Mesenchymal stem cell (in vitro differentiated cells and primary cell): ENCODE results near the gene CDC42BPB.
A peak's percentile ranks its signal among the peaks of the same experiment; 100 is the strongest.

Experiments
- DNase-seq: peaks from one replicate; pipeline ENCODE4 v3.0.0-alpha.2; 2013
- H2AFZ ChIP-seq: one replicate; pipeline ENCODE4 v1.6.1; 2013; ENCODE audit warnings: low read depth, mild to moderate bottlenecking, control low read depth, inconsistent platforms, low read length, moderate library complexity
- H2AK5ac ChIP-seq: 2 replicates; pipeline ENCODE4 v1.6.1; 2013; ENCODE audit warnings: low read length, moderate library complexity, mild to moderate bottlenecking, inconsistent platforms; ENCODE audit not compliant: severe bottlenecking
- H2BK120ac ChIP-seq: one replicate; pipeline ENCODE4 v1.6.1; 2013; ENCODE audit warnings: low read depth, mild to moderate bottlenecking, inconsistent platforms, low read length, moderate library complexity
- H2BK12ac ChIP-seq, 2 experiments: one replicate each; pipeline ENCODE4 v1.6.1; 2013; ENCODE audit warnings: inconsistent platforms in 2 of 2, low read length in 2 of 2, mild to moderate bottlenecking in 2 of 2, moderate library complexity in 2 of 2, control low read depth in 1 of 2
- H2BK15ac ChIP-seq: one replicate; pipeline ENCODE4 v1.6.1; 2013; ENCODE audit warnings: mild to moderate bottlenecking, low read depth, inconsistent platforms; ENCODE audit not compliant: poor library complexity, severe bottlenecking
- H2BK5ac ChIP-seq: 2 replicates; pipeline ENCODE4 v1.6.1; 2013; ENCODE audit warnings: low read depth, mild to moderate bottlenecking, low read length, control low read depth, inconsistent platforms; ENCODE audit not compliant: poor library complexity, severe bottlenecking
- H3K14ac ChIP-seq, 2 experiments: one replicate each; pipeline ENCODE4 v1.6.1; 2013; ENCODE audit warnings: inconsistent platforms in 2 of 2, low read length in 2 of 2, control low read depth in 1 of 2, mild to moderate bottlenecking in 1 of 2, moderate library complexity in 1 of 2
- H3K18ac ChIP-seq, 2 experiments: one replicate each; pipeline ENCODE4 v1.6.1; 2013; ENCODE audit warnings: inconsistent platforms in 2 of 2, low read length in 2 of 2, control low read depth in 1 of 2, low read depth in 1 of 2, mild to moderate bottlenecking in 1 of 2
- H3K23ac ChIP-seq, 2 experiments: one replicate each; pipeline ENCODE4 v1.6.1; 2013; ENCODE audit warnings: inconsistent platforms in 2 of 2, low read length in 2 of 2, mild to moderate bottlenecking in 2 of 2, moderate library complexity in 2 of 2, control low read depth in 1 of 2
- H3K27ac ChIP-seq: 2 replicates; pipeline ENCODE4 v1.5.1; 2013; ENCODE audit warnings: mild to moderate bottlenecking, moderate library complexity, low read length, control low read depth, inconsistent platforms; ENCODE audit not compliant: poor library complexity, severe bottlenecking
- H3K27me3 ChIP-seq, 2 experiments: 2 replicates each; pipeline versions ENCODE4 v1.6.1 to v1.7.0; 2013; ENCODE audit warnings: low read length in 2 of 2, mild to moderate bottlenecking in 2 of 2, moderate library complexity in 2 of 2, control low read depth in 1 of 2, inconsistent platforms in 1 of 2; ENCODE audit not compliant: control insufficient read depth in 1 of 2, insufficient read depth in 1 of 2
- H3K36me3 ChIP-seq, 2 experiments: 2 replicates each; pipeline versions ENCODE4 v1.6.1 to v1.7.0; 2013; ENCODE audit warnings: low read length in 2 of 2, control low read depth in 1 of 2, inconsistent platforms in 1 of 2, low read depth in 1 of 2, mild to moderate bottlenecking in 1 of 2; ENCODE audit not compliant: insufficient read depth in 2 of 2, control insufficient read depth in 1 of 2
- H3K4ac ChIP-seq, 2 experiments: one replicate each; pipeline ENCODE4 v1.6.1; 2013; ENCODE audit warnings: inconsistent platforms in 2 of 2, low read length in 2 of 2, mild to moderate bottlenecking in 2 of 2, moderate library complexity in 2 of 2, control low read depth in 1 of 2, low read depth in 1 of 2
- H3K4me1 ChIP-seq: 2 replicates; pipeline ENCODE4 v1.6.1; 2013; ENCODE audit warnings: low read depth, low read length, control low read depth; ENCODE audit not compliant: control insufficient read depth, insufficient read depth
- H3K4me2 ChIP-seq: 2 replicates; pipeline ENCODE4 v1.6.1; 2013; ENCODE audit warnings: low read length, mild to moderate bottlenecking, inconsistent platforms; ENCODE audit not compliant: poor library complexity, severe bottlenecking
- H3K4me3 ChIP-seq, 2 experiments: 2 replicates each; pipeline versions ENCODE4 v1.5.1 to v1.7.0; 2013; ENCODE audit warnings: low read length in 2 of 2, mild to moderate bottlenecking in 2 of 2, control low read depth in 1 of 2, low read depth in 1 of 2; ENCODE audit not compliant: insufficient read depth in 1 of 2
- H3K79me1 ChIP-seq: replicated peaks from 2 replicates; pipeline ENCODE4 v1.6.1; 2013; ENCODE audit warnings: mild to moderate bottlenecking, control low read depth, low read length, inconsistent platforms; ENCODE audit not compliant: poor library complexity, severe bottlenecking
- H3K9ac ChIP-seq: 2 replicates; pipeline ENCODE4 v1.7.0; 2013; ENCODE audit warnings: mild to moderate bottlenecking, low read length, moderate library complexity
- H3K9me3 ChIP-seq: 2 replicates; pipeline ENCODE4 v1.7.0; 2013; ENCODE audit warnings: mild to moderate bottlenecking, low read length; ENCODE audit not compliant: control insufficient read depth
- H4K8ac ChIP-seq: one replicate; pipeline ENCODE4 v1.6.1; 2013; ENCODE audit warnings: inconsistent platforms, mild to moderate bottlenecking, low read length, moderate library complexity
- H4K91ac ChIP-seq: one replicate; pipeline ENCODE4 v1.6.1; 2013; ENCODE audit warnings: mild to moderate bottlenecking, low read length, inconsistent platforms
- WGBS: methylation state at CpG from one replicate; pipeline ENCODE4 v1.1.7; 2013; ENCODE audit warnings: mixed read lengths; 5-methylcytosine and 5-hydroxymethylcytosine counted together

Gene CDC42BPB

DNA sequence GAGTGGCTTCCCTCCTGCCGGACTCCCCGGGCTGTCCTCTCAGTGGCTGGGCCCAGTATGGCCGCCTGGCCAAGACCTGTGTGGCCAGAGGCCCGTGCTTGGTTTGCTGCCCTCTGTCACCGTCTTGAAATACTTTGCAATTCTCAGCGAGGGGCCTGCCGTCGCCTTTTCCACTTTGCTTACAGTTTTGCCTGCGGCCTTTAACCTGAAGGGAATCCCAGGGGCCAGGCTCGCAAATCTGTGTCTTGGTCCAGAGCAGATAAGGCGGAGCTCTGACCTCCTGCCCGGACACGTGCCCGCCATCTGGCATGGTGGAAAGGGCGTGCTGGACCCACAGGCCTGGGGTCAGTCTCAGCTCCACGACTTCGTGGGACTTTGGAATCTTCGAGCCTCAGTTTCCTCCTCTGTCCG is 145.8 kb downstream of the CDC42BPB start:
- no peak overlapping the region for H3K18ac ChIP-seq
- H3K23ac ChIP-seq = no peak overlapping the region
- H3K4me3 ChIP-seq = no peak overlapping the region
- H2BK120ac ChIP-seq = no peak overlapping the region
- no peak overlapping the region for H4K8ac ChIP-seq
- no peak overlapping the region for H3K14ac ChIP-seq
- no peaks in the 10 kb centered on the region for H3K79me1 ChIP-seq
- H3K27me3 ChIP-seq = no peaks in the 10 kb centered on the region
- no peak overlapping the region for H2BK12ac ChIP-seq
- H3K36me3 ChIP-seq = peaks cover 14 to 53% of the 10 kb centered on the region in 2 experiments
- H3K9me3 ChIP-seq = no peaks in the 10 kb centered on the region
- H3K4me1 ChIP-seq = no peaks in the 10 kb centered on the region
- no peak overlapping the region for H2AFZ ChIP-seq
- H3K4me2 ChIP-seq = no peak overlapping the region
- no peak overlapping the region for H2BK15ac ChIP-seq
- H3K4ac ChIP-seq = no peak overlapping the region
- H2AK5ac ChIP-seq = no peak overlapping the region
- WGBS = 82% methylated on average over 19 of the region's 19 CpGs
- no peak overlapping the region for H3K27ac ChIP-seq
- no peak overlapping the region for H2BK5ac ChIP-seq
- no peak overlapping the region for H4K91ac ChIP-seq
- DNase-seq = no peak
- no peak overlapping the region for H3K9ac ChIP-seq

GRCh38 chr14:102910442-102910841 is 146.9 kb downstream of the CDC42BPB start:
- Histone ChIP-seq H2BK15ac (no peak overlapping the region), H3K9me3 (no peaks in the 10 kb centered on the region), H2BK12ac (no peak overlapping the region), H3K27ac (no peak overlapping the region), H3K36me3 (peaks cover 25 to 58% of the 10 kb centered on the region in 2 experiments), H4K91ac (no peak overlapping the region), H3K4me3 (no peak overlapping the region), H3K9ac (no peak overlapping the region), H2AFZ (no peak overlapping the region), H2AK5ac (no peak overlapping the region), H3K79me1 (no peaks in the 10 kb centered on the region), H2BK5ac (no peak overlapping the region), H3K4ac (no peak overlapping the region), H3K27me3 (no peaks in the 10 kb centered on the region), H2BK120ac (no peak overlapping the region), H3K4me1 (no peaks in the 10 kb centered on the region), H3K14ac (no peak overlapping the region), H3K4me2 (no peak overlapping the region), H3K18ac (no peak overlapping the region), H4K8ac (no peak overlapping the region), H3K23ac (no peak overlapping the region)
- WGBS = 95% methylated on average over 19 of the region's 21 CpGs
- no peak for DNase-seq

- peak overlapping the region; percentile 45 for H4K91ac ChIP-seq
- no peak for DNase-seq
- no peak overlapping the region for H3K9ac ChIP-seq
- H3K27ac ChIP-seq = no peak overlapping the region
- no peak overlapping the region for H3K4ac ChIP-seq
- H2BK15ac ChIP-seq = no peak overlapping the region
- H2BK120ac ChIP-seq = no peak overlapping the region
- H3K4me1 ChIP-seq = no peaks in the 10 kb centered on the region
- H2BK12ac ChIP-seq = no peak overlapping the region
- no peaks in the 10 kb centered on the region for H3K79me1 ChIP-seq
- WGBS = 95% methylated on average over 6 of the region's 10 CpGs
- no peak overlapping the region for H4K8ac ChIP-seq
- no peak overlapping the region for H3K14ac ChIP-seq
- H2BK5ac ChIP-seq = no peak overlapping the region
- no peak overlapping the region for H3K18ac ChIP-seq
- no peaks in the 10 kb centered on the region for H3K27me3 ChIP-seq
- no peak overlapping the region for H3K4me2 ChIP-seq
- no peaks in the 10 kb centered on the region for H3K9me3 ChIP-seq
- H3K23ac ChIP-seq = no peak overlapping the region
- no peak overlapping the region for H2AK5ac ChIP-seq
- H2AFZ ChIP-seq = no peak overlapping the region
- H3K4me3 ChIP-seq = no peak overlapping the region
- H3K36me3 ChIP-seq = peaks cover 30 to 63% of the 10 kb centered on the region in 2 experiments
Measured at GRCh38 chr14:102909911-102910310, 147.4 kb downstream of the CDC42BPB start.

DNA sequence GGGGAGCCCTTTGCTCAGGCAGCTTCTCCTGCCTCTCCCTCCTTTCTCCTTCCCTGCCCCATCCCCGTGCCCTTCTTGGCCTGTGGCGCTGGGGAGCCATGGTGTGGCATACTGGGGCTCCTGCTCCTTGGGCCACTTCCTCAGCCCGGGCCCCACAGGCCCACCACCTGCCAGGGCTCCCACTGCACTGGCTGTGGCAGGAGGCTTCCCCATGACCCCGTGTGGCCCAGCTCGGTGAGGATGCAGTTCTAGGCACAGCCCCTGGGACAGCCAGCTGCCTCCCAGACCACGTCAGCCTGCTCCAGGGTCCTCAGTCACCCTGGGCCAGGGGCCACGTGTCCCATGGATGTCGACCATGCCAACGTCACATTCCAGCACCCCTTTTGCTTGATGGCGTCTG is 147.9 kb downstream of the CDC42BPB start:
- H3K27me3 ChIP-seq = no peaks in the 10 kb centered on the region
- H2BK12ac ChIP-seq = no peak overlapping the region
- DNase-seq = no peak
- no peak overlapping the region for H3K4me2 ChIP-seq
- peaks cover 31 to 64% of the 10 kb centered on the region in 2 experiments for H3K36me3 ChIP-seq
- no peak overlapping the region for H3K14ac ChIP-seq
- no peak overlapping the region for H2AK5ac ChIP-seq
- no peaks in the 10 kb centered on the region for H3K4me1 ChIP-seq
- no peak overlapping the region for H2AFZ ChIP-seq
- no peak overlapping the region for H4K8ac ChIP-seq
- 82% methylated on average over 10 of the region's 10 CpGs for WGBS
- no peak overlapping the region for H2BK120ac ChIP-seq
- H3K23ac ChIP-seq = no peak overlapping the region
- H3K27ac ChIP-seq = no peak overlapping the region
- H3K4ac ChIP-seq = no peak overlapping the region
- H3K9me3 ChIP-seq = no peaks in the 10 kb centered on the region
- no peaks in the 10 kb centered on the region for H3K79me1 ChIP-seq
- H4K91ac ChIP-seq = peak overlapping the region; percentile 45
- no peak overlapping the region for H3K9ac ChIP-seq
- H2BK5ac ChIP-seq = no peak overlapping the region
- no peak overlapping the region for H2BK15ac ChIP-seq
- peak overlapping the region in 1 of 2 experiments; percentile 38 for H3K18ac ChIP-seq
- H3K4me3 ChIP-seq = no peak overlapping the region
